ENCODE results near the gene CNTNAP2.

CNTNAP2 gene

GRCh38 chr7:146116521-146117222, at the start of gene CNTNAP2:
TSS of gene CNTNAP2 (plus strand) at chr7:146116801. CDS start at chr7:146116877, 76 bp downstream.
- no peak for FAIRE-seq

GRCh38 chr7:146067880-146068279, 48.7 kb upstream of the CNTNAP2 start:
- FAIRE-seq: no peak

DNA sequence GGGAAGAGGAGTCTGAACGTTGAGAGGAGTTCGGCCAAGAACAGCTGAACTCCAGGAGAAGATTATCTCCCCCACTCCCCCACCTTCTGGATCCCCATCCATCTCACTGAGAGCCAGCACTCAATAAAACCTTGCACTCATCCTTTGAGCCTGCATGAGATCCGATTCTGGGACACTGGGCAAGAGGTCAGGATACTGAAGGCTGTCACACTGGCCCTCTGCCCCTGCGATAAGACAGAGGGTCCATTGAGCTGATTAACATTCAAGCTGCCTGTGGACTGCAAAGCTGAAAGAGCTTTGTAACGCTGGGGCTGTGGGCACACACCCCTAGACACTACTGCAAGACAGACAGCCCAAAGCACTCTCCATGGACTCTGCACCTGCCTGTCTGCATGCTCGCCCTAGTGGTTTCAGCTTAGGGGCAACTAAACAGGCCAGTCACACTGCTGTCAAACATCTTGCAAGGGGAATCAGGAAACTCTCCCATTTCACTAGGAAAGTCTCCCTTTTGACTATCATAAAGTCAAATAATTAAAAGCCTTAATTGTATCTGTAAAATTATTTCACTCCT, 42.3 kb upstream of the CNTNAP2 start:
- no peak for FAIRE-seq

DNA sequence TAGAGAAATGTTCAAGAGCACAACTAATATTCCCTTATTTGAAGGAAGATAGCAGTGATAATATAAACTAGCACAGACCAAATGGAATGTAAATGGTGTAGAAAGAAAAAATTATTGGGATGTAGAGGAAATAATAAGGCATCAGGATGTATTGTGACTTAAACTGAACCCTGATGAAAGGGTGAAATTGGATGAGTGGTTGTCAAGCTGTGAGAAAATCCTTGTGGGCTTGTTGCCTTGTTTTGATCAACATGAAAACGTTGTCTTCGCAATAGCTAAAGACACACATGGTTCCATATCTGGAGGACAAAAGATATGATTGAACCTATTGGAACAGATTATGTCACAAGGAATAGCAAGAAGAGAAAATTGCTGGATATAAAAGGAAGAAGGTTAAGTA, 40.3 kb upstream of the CNTNAP2 start:
- FAIRE-seq: no peak

- no peak for FAIRE-seq
Observed at GRCh38 chr7:146084086-146084485, 32.5 kb upstream of the CNTNAP2 start.

DNA sequence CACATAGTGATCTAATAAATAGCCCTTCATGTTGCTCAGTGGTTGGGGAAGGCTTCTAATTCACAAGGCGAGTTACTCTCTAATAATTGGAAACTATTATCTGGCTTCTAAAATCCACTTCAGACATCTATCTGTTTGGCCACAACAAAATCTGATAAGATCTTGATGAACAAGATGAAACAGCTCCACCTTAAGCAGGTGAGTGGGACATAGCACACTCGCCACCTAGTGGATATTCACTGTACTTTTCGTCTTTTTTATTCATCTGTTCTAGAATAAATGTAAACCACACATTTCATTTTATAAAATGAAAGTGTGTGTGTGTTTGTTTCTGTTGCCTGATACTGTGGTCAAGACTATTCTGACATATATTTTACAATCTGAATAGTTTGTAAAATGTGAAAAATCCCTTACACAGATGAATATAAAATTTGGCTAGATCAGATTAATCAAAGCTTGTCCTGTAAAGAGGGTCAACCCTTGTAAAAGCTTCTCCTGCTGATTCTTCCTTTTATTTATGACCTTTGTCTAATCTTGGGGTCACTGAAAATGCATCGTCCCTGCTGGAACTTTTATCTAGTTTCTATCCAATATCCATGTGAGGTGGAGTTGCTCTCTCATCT, 26.5 kb upstream of the CNTNAP2 start:
- FAIRE-seq: no peak

GRCh38 chr7:146094356-146094755, 22.2 kb upstream of the CNTNAP2 start:
- FAIRE-seq: no peak

DNA sequence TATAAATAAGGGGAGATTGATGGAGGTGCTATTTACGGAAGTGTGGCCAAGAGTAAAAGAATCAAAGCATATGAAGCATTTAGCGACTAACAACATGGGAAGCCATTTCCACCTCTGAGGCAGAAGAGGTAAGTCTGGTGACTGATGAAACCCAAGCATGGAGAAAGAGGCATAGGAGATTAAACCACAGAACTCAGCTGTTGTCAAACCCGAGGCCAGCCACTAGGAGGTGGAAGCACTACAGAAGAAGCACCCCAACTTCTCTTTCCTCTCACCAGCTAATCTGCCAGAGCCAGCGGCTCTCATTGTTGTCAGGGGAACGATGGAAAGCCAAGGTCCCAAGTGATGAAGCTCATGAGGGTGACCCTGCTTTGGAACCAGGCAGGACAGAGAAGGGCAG, 19.6 kb upstream of the CNTNAP2 start:
- no peak for FAIRE-seq

DNA sequence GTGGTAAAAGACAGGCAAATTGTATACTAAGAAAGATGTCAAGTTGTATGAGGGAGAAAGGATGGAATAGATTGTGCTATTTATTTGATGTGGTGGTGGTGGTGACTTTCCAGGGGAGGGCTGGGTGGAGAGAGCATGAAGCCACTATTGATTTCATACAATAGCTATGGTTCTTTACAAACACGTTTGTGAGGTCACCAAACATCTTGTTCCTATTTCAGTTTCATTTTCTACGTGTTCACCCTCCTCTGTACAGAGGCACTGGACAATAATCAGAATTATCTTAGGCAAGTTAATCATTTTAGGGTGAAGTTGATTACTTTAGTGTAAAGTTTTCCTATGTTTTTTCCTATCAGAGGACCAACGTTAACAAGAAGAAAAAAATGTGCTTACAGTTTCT, 10.3 kb upstream of the CNTNAP2 start:
- no peak for FAIRE-seq

GRCh38 chr7:146112755-146113154, 3.8 kb upstream of the CNTNAP2 start:
- FAIRE-seq: no peak

GRCh38 chr7:146115548-146115850, 1.1 kb upstream of the CNTNAP2 start:
- FAIRE-seq: no peak

GRCh38 chr7:146115851-146116520, 615 bp upstream of the CNTNAP2 start:
- FAIRE-seq: no peak

DNA sequence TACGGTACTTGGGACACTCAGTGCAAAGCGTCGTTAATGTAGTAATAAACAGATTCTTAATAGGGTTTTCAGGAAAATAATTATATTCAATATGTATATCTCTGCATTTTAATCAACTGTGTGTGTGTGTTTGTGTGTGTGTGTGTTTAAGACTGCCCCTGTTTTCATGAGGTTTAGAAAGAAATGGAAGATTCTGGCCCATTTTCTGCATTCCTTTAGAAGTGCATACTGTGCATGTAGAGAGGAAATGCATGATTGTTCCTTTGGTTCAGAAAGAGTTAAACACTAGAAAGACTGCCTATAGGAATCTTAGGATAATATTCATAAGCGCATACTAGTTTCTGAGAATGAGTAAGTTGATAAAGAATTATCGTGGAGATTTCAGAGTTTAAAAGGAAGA, 975 bp downstream of the CNTNAP2 start:
- FAIRE-seq: no peak

GRCh38 chr7:146119002-146119401, 2.4 kb downstream of the CNTNAP2 start:
- FAIRE-seq: no peak

DNA sequence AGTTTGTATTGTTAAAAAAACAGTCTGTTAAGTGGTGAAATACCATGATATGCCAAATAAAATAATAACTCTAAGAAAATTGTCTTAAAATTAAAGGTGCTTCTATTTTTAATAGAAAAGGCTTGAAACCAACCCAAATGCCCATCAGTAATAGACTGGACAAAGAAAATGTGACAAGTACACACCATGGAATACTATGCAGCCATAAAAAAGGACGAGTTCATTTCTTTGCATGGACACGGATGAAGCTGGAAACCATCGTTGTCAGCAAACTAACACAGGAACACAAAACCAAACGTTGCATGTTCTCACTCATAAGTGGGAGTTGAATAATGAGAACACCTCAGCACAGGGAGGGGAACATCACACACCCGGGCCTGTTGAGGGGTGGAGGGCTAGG, 7.1 kb downstream of the CNTNAP2 start:
- no peak for FAIRE-seq

- no peak for FAIRE-seq
Observed at GRCh38 chr7:146126767-146127509, 10.3 kb downstream of the CNTNAP2 start.

- FAIRE-seq: no peak
Observed at GRCh38 chr7:146129296-146129695, 12.7 kb downstream of the CNTNAP2 start.

DNA sequence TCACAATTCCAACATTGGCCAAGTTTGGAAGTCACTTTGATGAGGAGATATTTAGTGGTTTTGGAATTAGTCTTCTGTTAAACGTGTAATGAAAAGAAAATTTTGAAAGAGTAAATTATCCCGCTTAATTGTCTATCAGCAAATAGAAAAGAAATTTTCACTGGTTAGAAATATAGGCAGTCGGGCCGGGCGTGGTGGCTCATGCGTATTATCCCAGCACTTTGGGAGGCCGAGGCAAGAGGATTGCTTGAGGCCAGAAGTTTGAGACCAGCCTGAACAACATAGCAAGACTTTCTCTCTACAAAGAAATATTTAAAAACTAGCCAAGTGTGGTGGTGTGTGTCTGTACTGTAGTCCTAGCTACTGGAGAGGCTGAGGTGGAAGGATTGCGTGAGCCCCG, 13.4 kb downstream of the CNTNAP2 start:
- FAIRE-seq: no peak

GRCh38 chr7:146131701-146132100, 15.1 kb downstream of the CNTNAP2 start:
- no peak for FAIRE-seq

GRCh38 chr7:146136357-146136875, 19.8 kb downstream of the CNTNAP2 start:
- FAIRE-seq: no peak

- no peak for FAIRE-seq
Observed at GRCh38 chr7:146138926-146139325, 22.3 kb downstream of the CNTNAP2 start.

- FAIRE-seq: no peak
Observed at GRCh38 chr7:146146831-146147486, 30.4 kb downstream of the CNTNAP2 start.

Measured in endometrium (tissue), 2 donors.